Heart left ventricle (tissue), 16 donors: ENCODE results near the gene SLC25A31. TPM values are rescaled to one million over a fixed set of nuclear protein-coding genes. Genes with fewer than 3 reads are reported as not detected.

Experiments used
- ATAC-seq, 4 donors: fragments of 200-7000 bp; cut with Tn5 transposase; one replicate each; pipeline ENCODE4 v1.9.1; 2020 to 2022; ENCODE audit warnings: moderate library complexity in 4 of 4, mild to moderate bottlenecking in 3 of 4, moderate number of reproducible peaks in 1 of 4
- DNase-seq, 5 donors: peaks; one replicate each; pipeline ENCODE4 v3.0.0-alpha.2; 2020
- H3K27ac ChIP-seq, 12 donors: fragments of 200-600 bp; sonication (generic) in 4 of 12; one replicate each; pipeline versions ENCODE4 v1.5.0 to v1.8.0; 2016 to 2022; ENCODE audit warnings: mild to moderate bottlenecking in 2 of 12
- H3K27me3 ChIP-seq, 9 donors: fragments of 200-600 bp; sonication (generic) in 2 of 9; one replicate each; pipeline versions ENCODE4 v1.5.1 to v1.8.0; 2016 to 2022; ENCODE audit warnings: mild to moderate bottlenecking in 3 of 9
- H3K36me3 ChIP-seq, 9 donors: fragments of 200-600 bp; sonication (generic) in 2 of 9; one replicate each; pipeline versions ENCODE4 v1.5.0 to v1.8.0; 2018 to 2022; ENCODE audit warnings: mild to moderate bottlenecking in 2 of 9
- H3K4me1 ChIP-seq, 12 donors: fragments of 200-600 bp; sonication (generic) in 4 of 12; one replicate each; pipeline versions ENCODE4 v1.5.0 to v1.8.0; 2016 to 2022; ENCODE audit warnings: mild to moderate bottlenecking in 3 of 12
- H3K4me3 ChIP-seq, 12 donors: fragments of 200-600 bp; sonication (generic) in 4 of 12; one replicate each; pipeline versions ENCODE4 v1.5.0 to v1.8.0; 2017 to 2022; ENCODE audit warnings: mild to moderate bottlenecking in 9 of 12, moderate library complexity in 4 of 12
- H3K9me3 ChIP-seq, 12 donors: fragments of 200-600 bp; sonication (generic) in 4 of 12; one replicate each; pipeline versions ENCODE4 v1.5.0 to v1.8.0; 2016 to 2022; ENCODE audit warnings: mild to moderate bottlenecking in 1 of 12
- CTCF ChIP-seq, 12 donors: fragments of 200-600 bp; sonication (generic) in 4 of 12; IDR thresholded peaks; one replicate each; pipeline versions ENCODE4 v1.5.0 to v1.8.0; 2018 to 2022; ENCODE audit warnings: antibody characterized with exemption in 12 of 12, mild to moderate bottlenecking in 5 of 12
- POLR2A ChIP-seq, 2 donors: fragments of 450-650 bp; IDR thresholded peaks; one replicate each; pipeline ENCODE4 v1.6.1; 2017; ENCODE audit warnings: antibody characterized with exemption in 2 of 2, mild to moderate bottlenecking in 2 of 2, moderate library complexity in 2 of 2
- WGBS, 4 donors: extraction: QIAGEN DNeasy Blood & Tissue Kit in 2 of 4; methylation state at CpG; one replicate each; pipeline versions ENCODE4 v1.1.5 to v1.1.7; 2013 to 2018; 5-methylcytosine and 5-hydroxymethylcytosine counted together
- intact Hi-C, 10 donors: fragments of 100-400 bp; cut with DNase I; formaldehyde crosslinking; loops; one replicate each; pipeline versions ENCODE4 v1.11.1 to v1.14.2; 2022
- polyA plus RNA-seq, 2 donors: library from polyadenylated mRNA; stranded (reverse); fragments of 200-250 nt; gene quantifications; one replicate each; pipeline ENCODE4 v1.2.3, GENCODE V29; 2013
- total RNA-seq, 9 donors: library from RNA; depleted of rRNA in 2 of 9; stranded (reverse); fragments of >200 nt in 2 of 9; fragmentation: NEBNext Ultra II Directional in 3 of 9; extraction: Animal tissue kit (Norgen Biotek cat#: 25700) in 3 of 9; gene quantifications; one replicate each; pipeline versions ENCODE4 v1.1.0 to v1.2.4, GENCODE V29; 2016 to 2023
- donor health status: ischemic (EF 13 %, LVEDD 7.1; RV severe dilation, severe dysfunction).
- donor health status: healthy with polysubstance abuse.
- donor health status: DM: no; HTN: yes; CAD: no.
- donor health status: DM: no; HTN: no; CAD: no.
- donor health status: ischemic (EF 25% LVEDD 6.9; RV normal size, moderate dysfunction).
- donor health status: ischemic (EF 25% LVEDD 5.7; RV mildly dilated, moderate dysfunction).
- donor health status: healthy.
- donor health status: DM: yes; HTN: yes; CAD: no.
- donor health status: ischemic (EF 35%, LVEDD 5.7; RV mildly dilated, moderate dysfunction).
- donor health status: nonischemic (EF 11% LVEDD 7.7; RV severe dilation, severe dysfunction).
- donor health status: DM: yes; HTN: yes; CAD: no.
- donor health status: PGD.
- donor health status: ischemic (EF 29% LVEDD 5.4; RV normal size, mild dysfunction).
- donor health status: nonischemic (EF 23%, LVEDD 6.1; RV moderate dilation, normal function).

Gene SLC25A31
- total and polyA plus RNA-seq, 11 donors: not detected

GRCh38 chr4:127776620-127777019, 46.4 kb downstream of the SLC25A31 start:
- Histone ChIP-seq H3K4me1 (peaks cover 0 to 10% (median 3%) of the 10 kb centered on the region in 12 donors), H3K4me3 (no peak overlapping the region), H3K36me3 (no peaks in the 10 kb centered on the region), H3K9me3 (no peaks in the 10 kb centered on the region), H3K27ac (no peak overlapping the region), H3K27me3 (peaks cover 0 to 12% (median 0%) of the 10 kb centered on the region in 9 donors)
- no peak for TF ChIP-seq POLR2A (IDR thresholded peaks at IDR 0.05)
- no peak for TF ChIP-seq CTCF (IDR thresholded peaks at IDR 0.05)
- ATAC-seq: no peak
- intact Hi-C loops: no loop called here
- WGBS, 4 donors: 86 to 93% (median 91%) methylated on average over 2 of the region's 2 CpGs
- no peak for DNase-seq

- WGBS, 4 donors: 78 to 84% (median 83%) methylated on average over 3 of the region's 3 CpGs
Measured at GRCh38 chr4:127777487-127777886, 47.3 kb downstream of the SLC25A31 start.

GRCh38 chr4:127778102-127778501, 47.9 kb downstream of the SLC25A31 start:
- 27 to 43% (median 32%) methylated on average over 1 to 2 of the region's 2 CpGs for WGBS, 4 donors

More at GRCh38 chr4:127777487-127777886, 47.3 kb downstream of the SLC25A31 start:
- no peak for DNase-seq
- Histone ChIP-seq H3K4me1 (peaks cover 0 to 12% (median 5%) of the 10 kb centered on the region in 12 donors), H3K9me3 (no peaks in the 10 kb centered on the region), H3K36me3 (no peaks in the 10 kb centered on the region), H3K4me3 (no peak overlapping the region), H3K27ac (no peak overlapping the region), H3K27me3 (peaks cover 0 to 17% (median 0%) of the 10 kb centered on the region in 9 donors)
- no peak for ATAC-seq
- TF ChIP-seq CTCF (IDR thresholded peaks at IDR 0.05) (no peak), POLR2A (IDR thresholded peaks at IDR 0.05) (no peak)
- intact Hi-C loops: no loop called here

GRCh38 chr4:127780598-127780997, 50.4 kb downstream of the SLC25A31 start:
- no peak overlapping the region for H3K27ac ChIP-seq
- no peak overlapping the region for H3K4me3 ChIP-seq
- DNase-seq: no peak
- H3K36me3 ChIP-seq: no peaks in the 10 kb centered on the region
- peaks cover 0 to 26% (median 0%) of the 10 kb centered on the region in 9 donors for H3K27me3 ChIP-seq
- 96 to 98% (median 97%) methylated on average over 12 of the region's 12 CpGs for WGBS, 4 donors
- no peak for ATAC-seq
- H3K4me1 ChIP-seq: peaks cover 0 to 20% (median 9%) of the 10 kb centered on the region in 12 donors
- H3K9me3 ChIP-seq: no peaks in the 10 kb centered on the region
- no peak for TF ChIP-seq CTCF (IDR thresholded peaks at IDR 0.05)
- no peak for TF ChIP-seq POLR2A (IDR thresholded peaks at IDR 0.05)
- intact Hi-C loops: loop anchor here in 7 of 10 donors (5.0 to 10.0 kb wide), 4 partner anchors 94 to 184 kb away; partner anchors contain the start of genes PLK4 (in 4 of the 7), ABHD18 (in 3 of the 7) and MFSD8 (in 3 of the 7)

More at GRCh38 chr4:127778102-127778501, 47.9 kb downstream of the SLC25A31 start:
- H3K4me3 ChIP-seq: no peak overlapping the region
- intact Hi-C loops: no loop called here
- DNase-seq (no peak), ATAC-seq (no peak)
- no peaks in the 10 kb centered on the region for H3K9me3 ChIP-seq
- H3K4me1 ChIP-seq: peaks cover 0 to 12% (median 5%) of the 10 kb centered on the region in 12 donors
- TF ChIP-seq POLR2A (IDR thresholded peaks at IDR 0.05): no peak
- TF ChIP-seq CTCF (IDR thresholded peaks at IDR 0.05): no peak
- H3K36me3 ChIP-seq: no peaks in the 10 kb centered on the region
- no peak overlapping the region for H3K27ac ChIP-seq
- H3K27me3 ChIP-seq: peaks cover 0 to 23% (median 0%) of the 10 kb centered on the region in 9 donors
